HFF-Myc (cell line): ENCODE results near the gene C17orf67.

ENCODE experiments used
- DNase-seq: peaks from one replicate; pipeline ENCODE4 v3.0.0-alpha.2; 2011; ENCODE audit warnings: low read depth; ENCODE audit errors: extremely low read depth
- H3K4me3 ChIP-seq: replicated peaks from 2 replicates; pipeline ENCODE4 v1.5.1; 2011; ENCODE audit warnings: low read depth, mild to moderate bottlenecking, control low read depth, low read length
- CTCF ChIP-seq: IDR thresholded peaks from 2 replicates; pipeline ENCODE4 v1.5.1; 2012; ENCODE audit warnings: mild to moderate bottlenecking, low read depth, low read length, control low read depth; ENCODE audit errors: missing control alignments

The C17orf67 gene

GRCh38 chr17:56744721-56745120 is 89.0 kb downstream of the C17orf67 start:
- no peak for TF ChIP-seq CTCF
- no peak overlapping the region for H3K4me3 ChIP-seq
- no peak for DNase-seq

DNA sequence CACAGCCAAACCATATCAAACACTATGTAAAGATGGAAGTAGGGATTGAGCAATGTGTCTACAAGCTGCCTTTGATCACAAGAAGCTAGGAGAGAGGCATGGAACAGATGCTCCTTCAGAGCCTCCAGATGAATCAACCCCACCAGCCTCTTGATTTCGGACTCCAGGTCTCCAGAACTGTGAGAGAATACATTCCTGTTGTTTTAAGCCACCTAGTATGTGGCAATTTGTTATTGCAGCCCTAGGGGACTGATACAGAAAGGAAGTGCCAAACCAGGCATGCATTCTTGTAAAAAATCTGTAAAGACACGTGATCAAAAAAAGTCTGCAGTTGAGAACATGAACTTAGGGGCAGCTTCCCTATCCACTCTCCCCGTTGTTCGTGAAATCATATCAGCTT is 91.1 kb downstream of the C17orf67 start:
- TF ChIP-seq CTCF, result no peak
- no peak for DNase-seq
- no peak overlapping the region for H3K4me3 ChIP-seq
